Left hindlimb (tissue), 1 donor: ENCODE data around the gene ECI1.

Experiments used
- DNase-seq: peaks from one replicate; pipeline ENCODE4 v3.0.0-alpha.2; 2018

Gene ECI1

GRCh38 chr16:2232094-2232990, 19.0 kb downstream of the ECI1 start:
- no peak for DNase-seq

- DNase-seq, result no peak
These were observed 20.1 kb downstream of the ECI1 start for GRCh38 chr16:2231016-2231931.

- no peak for DNase-seq
These were observed 21.0 kb downstream of the ECI1 start for GRCh38 chr16:2230376-2230775.

GRCh38 chr16:2229632-2230250, 21.6 kb downstream of the ECI1 start:
- no peak for DNase-seq

GRCh38 chr16:2229091-2229490, 22.3 kb downstream of the ECI1 start:
- no peak for DNase-seq

GRCh38 chr16:2228161-2228824, 23.1 kb downstream of the ECI1 start:
- no peak for DNase-seq

- DNase-seq, result no peak
These were observed 24.5 kb downstream of the ECI1 start for GRCh38 chr16:2226918-2227317.

- DNase-seq, result no peak
These were observed 25.1 kb downstream of the ECI1 start for GRCh38 chr16:2226245-2226793.

- DNase-seq, result no peak
These were observed 27.4 kb downstream of the ECI1 start for GRCh38 chr16:2223942-2224486.

GRCh38 chr16:2223221-2223941, 28.0 kb downstream of the ECI1 start, which contains the start of gene E4F1:
Gene E4F1, plus strand, starts transcription at chr16:2223591. Its CDS starts 23 bp downstream, at chr16:2223614.
- peak; percentile 99 for DNase-seq

GRCh38 chr16:2216330-2216729, 35.1 kb downstream of the ECI1 start:
- DNase-seq, result no peak

GRCh38 chr16:2214719-2214968, 36.7 kb downstream of the ECI1 start, which contains the start of gene PGP:
Gene PGP, minus strand, starts transcription at chr16:2214840. Its CDS starts 63 bp downstream, at chr16:2214777.
- DNase-seq, result no peak

- DNase-seq, result no peak
These were observed 37.3 kb downstream of the ECI1 start for GRCh38 chr16:2213817-2214718.

- DNase-seq, result peak; percentile 49
These were observed 38.7 kb downstream of the ECI1 start for GRCh38 chr16:2212362-2213324.

- DNase-seq, result no peak
These were observed 39.5 kb downstream of the ECI1 start for GRCh38 chr16:2211923-2212347.

GRCh38 chr16:2210386-2211365, 40.7 kb downstream of the ECI1 start, which contains the start of gene BRICD5:
Gene BRICD5, minus strand, starts transcription at chr16:2210863. Its CDS starts 30 bp downstream, at chr16:2210833.
- peak; percentile 31 for DNase-seq

GRCh38 chr16:2210009-2210332, 41.4 kb downstream of the ECI1 start:
- DNase-seq, result no peak
